Activated CD4-positive, alpha-beta T cell treated with anti-CD3 and anti-CD28 coated beads for 36 hours (primary cell): ENCODE results near the gene SHANK3. TPM values are rescaled to one million over a fixed set of nuclear protein-coding genes. Genes with fewer than 3 reads are reported as not detected.
"Not testable (repeated sequence)": the region's sequence is repeated elsewhere in the genome, so short reads cannot be mapped to it uniquely, and the experiment has no call there.

Source experiments
- ATAC-seq: fragments of 200-7000 bp; cut with Tn5 transposase; one replicate; pipeline ENCODE4 v1.10.0; 2021; ENCODE audit warnings: mild to moderate bottlenecking, moderate library complexity
- CTCF ChIA-PET: fragments of 350-600 bp; sonication (Branson Sonifier 250); formaldehyde crosslinking; loops from one replicate; lab custom pipeline; 2021; ENCODE audit warnings: antibody characterized with exemption; lab: Charles Lee
- POLR2A ChIA-PET: fragments of 350-600 bp; sonication (Branson Sonifier 250); formaldehyde crosslinking; loops from one replicate; lab custom pipeline; 2021; ENCODE audit warnings: antibody characterized with exemption, inconsistent platforms; lab: Charles Lee
- DNase-seq: peaks from one replicate; pipeline ENCODE4 v3.0.0-alpha.2; 2020
- H3K27ac Mint-ChIP-seq: one replicate; pipeline ENCODE4 v1.8.0; 2021; ENCODE audit warnings: mixed read lengths
- H3K27me3 Mint-ChIP-seq: one replicate; pipeline ENCODE4 v1.8.0; 2021; ENCODE audit warnings: mixed read lengths
- H3K36me3 Mint-ChIP-seq: one replicate; pipeline ENCODE4 v1.8.0; 2021; ENCODE audit warnings: low read depth, mixed read lengths
- H3K4me1 Mint-ChIP-seq: one replicate; pipeline ENCODE4 v1.8.0; 2021; ENCODE audit warnings: mixed read lengths
- H3K4me3 Mint-ChIP-seq: one replicate; pipeline ENCODE4 v1.8.0; 2021; ENCODE audit warnings: mild to moderate bottlenecking, moderate library complexity, mixed read lengths
- H3K9me3 Mint-ChIP-seq: one replicate; pipeline ENCODE4 v1.8.0; 2021; ENCODE audit warnings: low read depth, mixed read lengths
- intact Hi-C, 2 experiments: fragments of 100-400 bp; cut with DNase I in 1 of 2; cut with micrococcal nuclease in 1 of 2; formaldehyde crosslinking; loops; one replicate each; pipeline versions ENCODE4 v1.14.2 to v1.15.1; 2022 to 2024; cut with DNase I, micrococcal nuclease
- total RNA-seq, 2 experiments: library from RNA; stranded (reverse); gene quantifications; one replicate each; pipeline ENCODE4 v1.2.3, GENCODE V29; 2021

Gene SHANK3
- total RNA-seq, 2 experiments from 2014 or later, result 0.14 to 0.16 TPM

DNA sequence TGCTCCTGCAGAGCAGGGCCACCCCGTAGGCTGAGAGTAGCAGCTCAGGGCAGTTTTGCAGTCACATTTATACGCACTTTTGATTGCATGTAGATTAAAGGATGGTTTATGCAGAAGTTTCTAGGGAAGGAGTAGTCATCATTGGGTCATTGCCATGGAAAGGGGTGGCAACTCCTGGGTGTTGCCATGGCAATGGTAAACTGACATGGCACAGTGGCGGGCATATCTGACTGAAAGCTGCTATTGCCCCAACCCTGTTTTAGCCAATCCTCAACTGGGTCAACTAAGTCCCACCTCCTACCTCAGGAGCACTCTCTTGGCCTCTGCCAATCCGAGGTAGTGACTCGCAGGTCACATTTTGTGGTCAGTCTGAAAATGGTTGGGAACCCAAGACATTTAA lies 42.2 kb upstream of the SHANK3 start:
- ATAC-seq (no peak), DNase-seq (no peak)
- no peak overlapping the region for H3K4me3 Mint-ChIP-seq
- intact Hi-C loops, result no loop called here
- peaks cover 2% of the 10 kb centered on the region for H3K36me3 Mint-ChIP-seq
- ChIA-PET POLR2A (interaction anchor here (1.1 kb wide), 1 partner anchor 30 kb away, joined by 3 read pairs; no protein-coding TSS in a partner anchor), CTCF (interaction anchor here (1.0 to 2.2 kb wide), 2 partner anchors 9 to 105 kb away, joined by 3 to 7 read pairs; partner anchors contain the start of gene SCO2)
- H3K9me3 Mint-ChIP-seq, result no peaks in the 10 kb centered on the region
- H3K27ac Mint-ChIP-seq, result no peak overlapping the region
- peaks cover 14% of the 10 kb centered on the region for H3K4me1 Mint-ChIP-seq
- no peaks in the 10 kb centered on the region for H3K27me3 Mint-ChIP-seq

DNA sequence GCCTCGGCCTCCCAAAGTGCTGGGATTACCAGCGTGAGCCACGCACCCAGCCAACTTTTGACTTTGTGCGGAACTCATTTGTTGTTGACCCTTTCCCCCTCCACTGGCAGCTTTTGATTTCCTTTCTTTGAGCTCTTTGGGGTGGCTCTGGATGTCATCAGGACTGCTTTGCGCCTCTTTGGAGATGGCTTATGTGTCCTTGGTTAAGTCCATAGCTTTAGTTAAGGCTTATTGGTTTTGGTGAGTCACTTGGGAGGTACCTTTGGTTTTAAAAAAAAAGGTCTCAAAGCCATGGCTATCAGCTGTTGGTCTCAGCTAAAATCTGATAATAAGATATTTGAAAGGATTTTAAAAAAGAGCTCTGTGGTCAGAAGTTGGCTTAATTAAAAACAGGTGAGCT lies 39.5 kb upstream of the SHANK3 start:
- CTCF ChIA-PET, result interaction anchor here (0.5 to 0.9 kb wide), 3 partner anchors 12 to 279 kb away, joined by 3 to 5 read pairs (median 4); no protein-coding TSS in a partner anchor
- no peak for ATAC-seq
- Mint-ChIP-seq H3K36me3 (no peaks in the 10 kb centered on the region), H3K27ac (no peak overlapping the region), H3K9me3 (no peaks in the 10 kb centered on the region), H3K4me3 (no peak overlapping the region), H3K27me3 (no peaks in the 10 kb centered on the region), H3K4me1 (peaks cover 11% of the 10 kb centered on the region)
- POLR2A ChIA-PET, result no interaction called here
- intact Hi-C loops, result no loop called here
- DNase-seq, result no peak

DNA sequence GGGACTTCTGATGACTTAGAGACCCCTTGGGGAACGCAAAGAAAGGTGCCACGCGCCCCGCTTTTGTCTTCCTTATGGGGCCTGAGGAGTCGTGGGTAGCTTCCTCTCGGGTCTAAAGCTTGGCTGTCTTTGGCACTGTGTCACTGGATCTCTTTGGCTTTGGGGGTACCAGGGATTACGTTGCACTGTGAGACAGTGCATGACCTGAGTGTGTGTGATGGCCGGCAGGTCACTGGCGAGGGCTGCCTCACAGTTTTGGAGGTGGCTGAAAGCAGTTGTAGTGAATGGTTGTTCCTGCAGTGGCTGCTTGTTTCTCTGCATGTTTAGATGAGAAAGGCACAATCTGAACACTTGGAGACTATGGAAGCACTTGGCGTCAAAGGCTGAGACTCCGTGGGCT lies 38.9 kb upstream of the SHANK3 start:
- no peaks in the 10 kb centered on the region for H3K9me3 Mint-ChIP-seq
- H3K4me1 Mint-ChIP-seq, result peaks cover 6% of the 10 kb centered on the region
- intact Hi-C loops, result no loop called here
- ChIA-PET POLR2A (no interaction called here), CTCF (interaction anchor here (0.7 to 0.9 kb wide), 2 partner anchors 13 to 35 kb away, joined by 3 to 5 read pairs; no protein-coding TSS in a partner anchor)
- no peaks in the 10 kb centered on the region for H3K36me3 Mint-ChIP-seq
- DNase-seq (no peak), ATAC-seq (no peak)
- H3K4me3 Mint-ChIP-seq, result no peak overlapping the region
- H3K27ac Mint-ChIP-seq, result no peak overlapping the region
- no peaks in the 10 kb centered on the region for H3K27me3 Mint-ChIP-seq

DNA sequence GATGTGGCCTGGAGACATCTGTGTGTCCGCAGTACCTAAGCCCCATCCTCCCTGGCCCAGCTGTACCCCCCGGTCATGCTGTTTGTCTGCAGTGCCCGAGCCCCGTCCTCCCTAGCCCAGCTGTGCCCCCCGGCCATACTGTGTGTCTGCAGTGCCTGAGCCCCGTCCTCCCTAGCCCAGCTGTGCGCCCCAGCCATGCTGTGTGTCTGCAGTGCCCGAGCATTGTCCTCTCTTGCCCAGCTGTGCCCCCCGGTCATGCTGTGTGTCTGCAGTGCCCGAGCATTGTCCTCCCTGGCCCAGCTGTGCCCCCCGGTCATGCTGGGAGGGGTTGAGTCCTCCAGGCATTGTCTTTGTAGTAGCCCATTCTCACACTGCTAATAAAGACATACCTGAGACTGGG lies 37.0 kb upstream of the SHANK3 start:
- Mint-ChIP-seq H3K4me1 (no peaks in the 10 kb centered on the region), H3K27ac (no peak overlapping the region), H3K36me3 (no peaks in the 10 kb centered on the region), H3K27me3 (no peaks in the 10 kb centered on the region), H3K9me3 (no peaks in the 10 kb centered on the region), H3K4me3 (no peak overlapping the region)
- ATAC-seq (no peak), DNase-seq (no peak)
- ChIA-PET CTCF (no interaction called here), POLR2A (no interaction called here)
- intact Hi-C loops, result no loop called here

DNA sequence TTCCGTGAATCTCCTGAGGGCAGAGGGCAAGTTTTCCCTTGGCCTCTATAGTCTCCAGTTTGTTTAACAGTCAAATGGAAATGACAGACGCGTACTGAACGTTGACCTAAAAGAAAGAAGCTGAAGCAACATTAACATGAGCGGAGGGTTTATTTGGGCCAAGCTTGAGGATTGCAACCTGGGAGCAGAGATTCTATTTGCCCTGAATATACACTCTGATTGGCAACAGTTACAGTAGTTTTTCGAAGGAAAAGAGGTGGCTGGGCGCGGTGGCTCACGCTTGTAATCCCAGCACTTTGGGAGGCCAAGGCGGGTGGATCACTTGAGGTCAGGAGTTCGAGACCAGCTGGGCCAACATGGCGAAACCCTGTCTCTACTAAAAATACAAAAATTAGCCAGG lies 32.3 kb upstream of the SHANK3 start:
- CTCF ChIA-PET, H3K27me3 Mint-ChIP-seq, DNase-seq, H3K9me3 Mint-ChIP-seq, H3K4me3 Mint-ChIP-seq, H3K4me1 Mint-ChIP-seq, H3K27ac Mint-ChIP-seq, POLR2A ChIA-PET, H3K36me3 Mint-ChIP-seq, intact Hi-C loops, ATAC-seq: not testable (repeated sequence)

DNA sequence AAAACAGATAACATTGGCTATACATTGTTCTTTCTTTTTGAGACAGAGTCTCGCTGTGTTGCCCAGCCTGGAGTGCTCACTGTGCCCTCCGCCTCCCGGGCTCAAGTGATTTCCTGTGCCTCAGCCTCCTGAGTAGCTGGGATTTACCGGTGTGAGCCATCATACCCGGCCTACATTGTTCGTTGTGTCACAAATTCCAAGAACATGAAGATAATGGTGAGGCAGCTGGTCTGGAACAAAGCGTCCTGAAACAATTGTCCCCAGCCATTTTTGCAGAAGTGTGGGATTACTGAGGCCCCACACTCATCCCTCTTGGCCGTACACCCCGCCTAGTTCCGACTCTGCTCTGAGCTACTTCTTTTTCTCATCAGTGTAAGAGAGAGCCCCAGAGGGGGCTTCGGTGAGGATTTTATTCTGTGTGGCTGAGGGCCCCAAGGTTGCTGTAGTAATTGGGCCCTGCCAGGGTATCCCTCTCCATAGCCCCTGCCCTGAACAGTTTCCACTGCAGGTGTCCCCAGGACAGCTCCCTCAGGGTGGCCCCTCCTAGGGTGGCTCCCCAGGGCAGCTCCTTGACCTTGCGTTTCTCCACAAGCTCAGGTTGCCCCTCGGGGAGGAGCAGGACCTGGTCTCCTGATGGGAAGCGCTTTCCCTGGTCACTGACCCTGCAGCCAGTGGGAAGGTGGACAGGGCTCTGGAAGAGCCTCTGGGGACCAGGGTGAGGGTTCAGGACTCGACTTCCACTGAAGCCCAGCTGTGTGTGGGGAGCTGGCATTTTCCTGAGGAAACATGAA lies 31.6 kb upstream of the SHANK3 start:
- ATAC-seq (no peak), DNase-seq (no peak)
- H3K27me3 Mint-ChIP-seq, result peaks cover 3% of the 10 kb centered on the region
- H3K4me3 Mint-ChIP-seq, result no peak overlapping the region
- no peaks in the 10 kb centered on the region for H3K36me3 Mint-ChIP-seq
- POLR2A ChIA-PET, result no interaction called here
- H3K9me3 Mint-ChIP-seq, result no peaks in the 10 kb centered on the region
- intact Hi-C loops, result no loop called here
- no peaks in the 10 kb centered on the region for H3K4me1 Mint-ChIP-seq
- H3K27ac Mint-ChIP-seq, result no peak overlapping the region
- CTCF ChIA-PET, result interaction anchor here (0.6 to 1.0 kb wide), 2 partner anchors 11 to 60 kb away, joined by 3 read pairs; no protein-coding TSS in a partner anchor

DNA sequence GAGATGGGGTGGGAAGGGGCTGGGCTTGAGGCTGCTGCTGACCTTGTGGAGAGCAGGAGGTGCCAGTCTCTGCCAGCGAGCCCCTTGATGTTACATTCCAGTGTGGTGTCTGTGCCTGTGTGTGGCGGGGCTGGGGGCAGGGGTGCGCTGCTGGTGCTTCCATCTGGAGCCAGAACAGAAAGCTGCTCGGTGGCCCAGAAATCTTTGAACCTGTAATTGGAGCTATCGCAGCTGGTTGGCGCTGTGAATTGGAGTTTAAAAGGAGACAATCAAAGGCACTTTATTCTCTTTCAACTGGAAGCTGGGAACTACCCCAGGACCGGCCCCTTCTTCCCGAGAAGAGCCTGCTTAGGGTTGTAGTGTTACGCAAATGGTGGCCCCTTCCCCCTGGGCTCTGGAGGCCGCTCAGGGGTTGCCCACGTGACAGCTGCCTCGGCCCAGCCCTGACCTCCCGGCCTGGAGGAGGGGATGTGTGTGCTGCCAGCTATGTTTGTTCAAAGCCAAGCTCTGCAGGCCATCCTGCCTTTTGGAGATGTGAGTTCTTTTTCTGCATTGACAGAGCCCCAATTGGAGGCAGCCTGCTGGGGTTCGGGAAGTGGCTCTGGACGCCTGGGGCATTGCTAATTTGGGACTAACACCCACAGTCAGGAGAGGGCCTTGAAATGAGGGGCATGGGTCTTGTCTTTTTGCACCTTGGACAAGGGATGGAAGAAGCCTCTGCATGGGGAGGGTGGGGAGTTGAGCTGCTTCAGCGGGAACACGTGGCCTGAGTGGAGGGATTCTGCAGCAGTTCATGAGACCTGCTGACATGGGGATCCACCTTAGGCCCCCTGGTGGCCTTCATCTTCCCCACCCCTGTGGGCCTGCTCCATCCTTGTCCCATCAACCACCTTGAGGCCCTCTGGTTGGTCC lies 30.7 kb upstream of the SHANK3 start:
- intact Hi-C loops, result no loop called here
- POLR2A ChIA-PET, result no interaction called here
- peaks cover 8% of the 10 kb centered on the region for H3K27me3 Mint-ChIP-seq
- no peaks in the 10 kb centered on the region for H3K4me1 Mint-ChIP-seq
- H3K9me3 Mint-ChIP-seq, result no peaks in the 10 kb centered on the region
- H3K27ac Mint-ChIP-seq, result no peak overlapping the region
- DNase-seq (no peak), ATAC-seq (no peak)
- H3K36me3 Mint-ChIP-seq, result no peaks in the 10 kb centered on the region
- H3K4me3 Mint-ChIP-seq, result no peak overlapping the region
- CTCF ChIA-PET, result interaction anchor here (0.6 to 1.0 kb wide), 2 partner anchors 10 to 61 kb away, joined by 3 read pairs; no protein-coding TSS in a partner anchor

DNA sequence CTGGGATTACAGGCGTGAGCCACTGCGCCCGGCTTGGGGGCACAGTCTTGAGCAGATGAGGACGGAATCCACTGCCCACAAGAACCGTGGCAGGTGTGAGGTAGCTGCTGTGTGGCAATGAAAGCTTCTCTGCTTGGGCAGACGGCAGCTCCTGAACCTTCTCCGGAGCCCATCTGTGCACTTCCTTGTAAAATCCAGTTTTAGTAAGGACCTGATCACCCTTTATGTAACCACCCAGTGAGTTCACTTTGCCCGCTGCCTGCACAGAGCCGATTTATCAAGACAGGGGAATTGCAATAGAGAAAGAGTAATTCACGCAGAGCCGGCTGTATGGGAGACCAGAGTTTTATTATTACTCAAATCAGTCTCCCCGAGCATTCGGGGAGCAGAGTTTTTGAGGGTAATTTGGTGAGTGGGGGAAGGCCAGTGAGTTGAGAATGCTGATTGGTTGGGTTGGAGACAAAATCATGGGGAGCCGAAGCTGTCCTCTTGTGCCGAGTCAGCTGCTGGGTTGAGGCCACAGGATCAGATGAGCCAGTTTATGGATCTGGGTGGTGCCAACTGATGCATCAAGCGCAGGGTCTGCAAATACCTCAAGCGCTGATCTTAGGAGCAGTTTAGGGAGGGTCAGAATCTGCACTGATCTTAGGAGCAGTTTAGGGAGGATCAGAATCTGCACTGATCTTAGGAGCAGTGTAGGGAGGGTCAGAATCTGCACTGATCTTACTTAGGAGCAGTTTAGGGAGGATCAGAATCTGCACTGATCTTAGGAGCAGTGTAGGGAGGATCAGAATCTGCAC lies 29.4 kb upstream of the SHANK3 start:
- intact Hi-C loops, H3K36me3 Mint-ChIP-seq, H3K4me1 Mint-ChIP-seq, POLR2A ChIA-PET, H3K27ac Mint-ChIP-seq, H3K9me3 Mint-ChIP-seq, H3K27me3 Mint-ChIP-seq, ATAC-seq, H3K4me3 Mint-ChIP-seq, CTCF ChIA-PET, DNase-seq: not testable (repeated sequence)

DNA sequence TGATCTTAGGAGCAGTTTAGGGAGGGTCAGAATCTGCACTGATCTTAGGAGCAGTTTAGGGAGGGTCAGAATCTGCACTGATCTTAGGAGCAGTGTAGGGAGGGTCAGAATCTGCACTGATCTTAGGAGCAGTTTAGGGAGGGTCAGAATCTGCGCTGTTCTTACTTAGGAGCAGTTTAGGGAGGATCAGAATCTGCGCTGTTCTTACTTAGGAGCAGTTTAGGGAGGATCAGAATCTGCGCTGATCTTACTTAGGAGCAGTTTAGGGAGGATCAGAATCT lies 28.9 kb upstream of the SHANK3 start:
- H3K27ac Mint-ChIP-seq, H3K27me3 Mint-ChIP-seq, ATAC-seq, H3K4me3 Mint-ChIP-seq, H3K9me3 Mint-ChIP-seq, H3K36me3 Mint-ChIP-seq, POLR2A ChIA-PET, CTCF ChIA-PET, DNase-seq, H3K4me1 Mint-ChIP-seq, intact Hi-C loops: not testable (repeated sequence)

DNA sequence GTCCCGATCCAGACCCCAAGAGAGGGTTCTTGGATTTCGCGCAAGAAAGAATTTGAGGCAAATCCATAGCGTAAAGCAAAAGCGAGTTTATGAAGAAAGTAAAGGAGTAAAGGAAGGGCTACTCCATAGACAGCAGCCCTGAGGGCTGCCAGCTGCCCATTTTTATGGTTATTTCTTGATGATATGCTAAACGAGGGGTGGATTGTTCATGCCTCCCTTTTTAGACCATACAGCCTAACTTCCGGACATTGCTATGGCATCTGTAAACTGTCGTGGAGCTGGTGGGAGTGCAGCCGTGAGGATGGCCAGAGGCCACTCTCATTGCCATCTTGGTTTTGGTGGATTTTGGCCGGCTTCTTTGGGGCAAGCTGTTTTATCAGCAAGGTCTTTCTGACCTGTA lies 19.4 kb upstream of the SHANK3 start:
- ChIA-PET CTCF (no interaction called here), POLR2A (no interaction called here)
- Mint-ChIP-seq H3K27ac (no peak overlapping the region), H3K36me3 (no peaks in the 10 kb centered on the region), H3K4me3 (no peak overlapping the region), H3K9me3 (peaks cover 6% of the 10 kb centered on the region), H3K4me1 (no peaks in the 10 kb centered on the region), H3K27me3 (peaks cover 8% of the 10 kb centered on the region)
- ATAC-seq (no peak), DNase-seq (no peak)
- intact Hi-C loops, result no loop called here

DNA sequence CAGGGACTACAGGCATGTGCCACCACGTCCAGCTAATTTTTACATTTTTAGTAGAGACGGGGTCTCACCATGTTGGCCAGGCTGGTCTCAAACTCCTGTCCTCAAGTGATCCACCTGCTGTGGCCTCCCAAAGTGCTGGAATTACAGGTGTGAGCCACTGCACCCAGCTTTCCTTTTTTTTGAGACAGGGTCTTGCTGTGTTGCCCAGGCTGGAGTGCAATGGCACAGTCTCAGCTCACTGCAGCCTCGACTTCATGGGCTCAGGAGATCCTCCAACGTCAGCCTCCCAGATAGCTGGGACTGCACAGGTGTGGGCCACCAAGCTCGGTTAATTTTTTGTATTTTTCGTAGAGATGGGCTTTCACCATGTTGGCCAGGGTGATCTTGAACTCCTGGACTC lies 18.0 kb upstream of the SHANK3 start:
- CTCF ChIA-PET, DNase-seq, H3K4me3 Mint-ChIP-seq, POLR2A ChIA-PET, H3K27me3 Mint-ChIP-seq, H3K36me3 Mint-ChIP-seq, H3K4me1 Mint-ChIP-seq, H3K27ac Mint-ChIP-seq, H3K9me3 Mint-ChIP-seq, ATAC-seq: not testable (repeated sequence)
- intact Hi-C loops, result loop anchor here in 1 of 2 experiments (1.0 kb wide), 1 partner anchor 23 kb away; no protein-coding TSS in a partner anchor
